K562 (cell line): ENCODE measurements around the gene GALNT17. TPM values are rescaled to one million over a fixed set of nuclear protein-coding genes. Genes with fewer than 3 reads are reported as not detected.

Experiments
- ATAC-seq: fragments of 200-7000 bp; cut with Tn5 transposase; 3 replicates; pipeline ENCODE4 v1.9.1; 2020; ENCODE audit warnings: moderate library complexity
- BruUV-seq: library from RNA; stranded (reverse); fragments of 400-500 nt; replicated peaks from 2 replicates; lab custom pipeline; 2021; lab: Mats Ljungman, UMichigan
- CTCF ChIA-PET: fragments of 300-600 bp; formaldehyde crosslinking; extraction: SDS; loops from one replicate; lab custom pipeline; 2021; ENCODE audit warnings: low intra/inter-chr PET ratio; lab: Yijun Ruan, JAX
- POLR2A ChIA-PET: fragments of 300-600, 350-650 bp; sonication (Branson Sonifier 250); formaldehyde crosslinking; extraction: SDS; loops from one replicate; lab custom pipeline; 2021; ENCODE audit warnings: antibody characterized with exemption, inconsistent platforms; lab: Yijun Ruan, JAX
- DNase-seq, 4 experiments: peaks; one replicate each; pipeline versions ENCODE4 v3.0.0 to v3.0.0-alpha.2; 2011 to 2018; ENCODE audit warnings: low spot score in 3 of 4, mixed read lengths in 3 of 4; ENCODE audit errors: extremely low read depth in 1 of 4
- FAIRE-seq: peaks from 2 replicates; lab custom pipeline; 2011; peaks lifted over from hg19 to GRCh38; lab: Jason Lieb, UNC
- H2AFZ ChIP-seq: 2 replicates; pipeline ENCODE4 v1.6.0; 2011; ENCODE audit warnings: low read depth, low read length, control low read depth, inconsistent platforms
- H3K27ac ChIP-seq: fragments of 200-600 bp; 3 replicates; pipeline ENCODE4 v1.8.0; 2011; ENCODE audit warnings: low read depth, mild to moderate bottlenecking, control low read depth, inconsistent platforms, low read length, moderate library complexity, mixed read lengths; ENCODE audit errors: extremely low read depth
- H3K27me3 ChIP-seq, 2 experiments: fragments of 300-600 bp in 1 of 2; 2 replicates in 1 of 2; 3 replicates in 1 of 2; pipeline versions ENCODE4 v1.6.0 to v1.8.0; 2011; ENCODE audit warnings: inconsistent platforms in 2 of 2, low read length in 2 of 2, mild to moderate bottlenecking in 1 of 2, mixed read lengths in 1 of 2, moderate library complexity in 1 of 2; ENCODE audit not compliant: control insufficient read depth in 2 of 2, insufficient read depth in 2 of 2
- H3K36me3 ChIP-seq: fragments of 300-600 bp; 3 replicates; pipeline ENCODE4 v1.8.0; 2011; ENCODE audit warnings: mild to moderate bottlenecking, low read length, inconsistent platforms; ENCODE audit not compliant: control insufficient read depth, insufficient read depth
- H3K4me1 ChIP-seq, 2 experiments: fragments of 200-600 bp in 1 of 2; replicated peaks in 1 of 2; 2 replicates in 1 of 2; 3 replicates in 1 of 2; pipeline versions ENCODE4 v1.5.1 to v1.8.0; 2011; ENCODE audit warnings: inconsistent platforms in 2 of 2, low read length in 2 of 2, mild to moderate bottlenecking in 1 of 2, mixed read lengths in 1 of 2, moderate library complexity in 1 of 2; ENCODE audit not compliant: control insufficient read depth in 2 of 2, insufficient read depth in 2 of 2
- H3K4me2 ChIP-seq: 2 replicates; pipeline ENCODE4 v1.6.1; 2011; ENCODE audit warnings: low read length, control low read depth, inconsistent platforms, mixed read lengths; ENCODE audit not compliant: insufficient read depth
- H3K4me3 ChIP-seq: fragments of 200-600 bp; sonication (generic), shearing (Covaris generic); 2 replicates; pipeline ENCODE4 v1.5.1; 2016; ENCODE audit warnings: control low read depth, inconsistent platforms
- H3K79me2 ChIP-seq: fragments of 200-600 bp; 3 replicates; pipeline ENCODE4 v1.8.0; 2011; ENCODE audit warnings: low read length, inconsistent platforms; ENCODE audit not compliant: control insufficient read depth, insufficient read depth
- H3K9ac ChIP-seq, 2 experiments: 2 replicates each; pipeline versions ENCODE4 v1.6.0 to v1.6.1; 2011; ENCODE audit warnings: low read depth in 2 of 2, low read length in 2 of 2, control low read depth in 1 of 2, inconsistent platforms in 1 of 2, mild to moderate bottlenecking in 1 of 2, mixed read lengths in 1 of 2; ENCODE audit not compliant: insufficient read depth in 1 of 2
- H3K9me1 ChIP-seq: one replicate; pipeline ENCODE4 v1.6.0; 2011; ENCODE audit warnings: inconsistent platforms, mild to moderate bottlenecking, low read length, moderate library complexity; ENCODE audit not compliant: control insufficient read depth, insufficient read depth
- H3K9me3 ChIP-seq: replicated peaks from 2 replicates; pipeline ENCODE4 v1.5.1; 2011; ENCODE audit warnings: low read depth, low read length, inconsistent platforms; ENCODE audit not compliant: control insufficient read depth, insufficient read depth
- H4K20me1 ChIP-seq: replicated peaks from 2 replicates; pipeline ENCODE4 v1.6.1; 2011; ENCODE audit warnings: low read length, inconsistent platforms, mixed read lengths; ENCODE audit not compliant: control insufficient read depth, insufficient read depth
- MLX ChIP-seq, 2 experiments: fragments of 450-650 bp in 1 of 2; sonication (generic) in 1 of 2; formaldehyde crosslinking; conservative IDR thresholded peaks; 2 replicates each; pipeline versions ENCODE4 v1.4.0 to v1.8.1; 2020 to 2022; ENCODE audit warnings: mild to moderate bottlenecking in 1 of 2, missing genetic modification reagents in 1 of 2
- NEUROD1 ChIP-seq: fragments of 150-350 bp; IDR thresholded peaks from 2 replicates; pipeline ENCODE4 v1.6.1; 2014; ENCODE audit warnings: borderline replicate concordance, low read length, low read depth; ENCODE audit not compliant: partially characterized antibody
- RBM22 ChIP-seq: fragments of 200-400 bp; formaldehyde crosslinking; IDR thresholded peaks from 2 replicates; pipeline ENCODE4 v1.6.1; 2018; ENCODE audit warnings: low read length, low read depth; ENCODE audit not compliant: poor library complexity, severe bottlenecking
- SRSF1 ChIP-seq: fragments of 200-400 bp; formaldehyde crosslinking; IDR thresholded peaks from 2 replicates; pipeline ENCODE4 v1.6.1; 2017; ENCODE audit warnings: mild to moderate bottlenecking, low read depth, low read length, moderate library complexity
- ZNF431 ChIP-seq: sonication (generic); formaldehyde crosslinking; IDR thresholded peaks from 2 replicates; pipeline ENCODE4 v1.8.0; 2022; ENCODE audit warnings: mild to moderate bottlenecking, missing genetic modification reagents
- ZNF57 ChIP-seq: fragments of 450-650 bp; formaldehyde crosslinking; IDR thresholded peaks from 2 replicates; pipeline ENCODE4 v1.4.0; 2020; ENCODE audit warnings: mild to moderate bottlenecking, moderate library complexity
- WGBS: fragments of 100-300 bp; shearing (Covaris generic); methylation state at CpG from one replicate; pipeline ENCODE4 v1.1.6; 2016; ENCODE audit warnings: low coverage, mixed read lengths; ENCODE audit not compliant: insufficient coverage; ENCODE audit errors: missing lambda C conversion rate; 5-methylcytosine and 5-hydroxymethylcytosine counted together
- in situ Hi-C: fragments of 300-500 bp; cut with MboI; formaldehyde crosslinking; loops from 4 replicates; pipeline ENCODE4 v1.15.0; 2018; ENCODE audit warnings: inconsistent platforms, mixed read lengths
- intact Hi-C: fragments of 100-400 bp; cut with micrococcal nuclease; formaldehyde crosslinking; loops from 2 replicates; pipeline ENCODE4 v1.14.2; 2022
- polyA plus RNA-seq, 8 experiments: library from polyadenylated mRNA; depleted of rRNA in 4 of 8; stranded (reverse) in 5 of 8; unstranded in 3 of 8; fragments of >200 nt; fragmentation: Nextera tagmentation in 2 of 8; fragmentation: Illumina TruSeq in 1 of 8; extraction: Ambion mirVana in 2 of 8; extraction: Trizol in 1 of 8; gene quantifications; 2 replicates each; pipeline versions ENCODE4 v1.2.1 to v1.2.3, GENCODE V29; 2011 to 2014; ENCODE audit warnings: inconsistent platforms in 1 of 8, missing spikeins in 1 of 8
- total RNA-seq, 7 experiments: library from RNA; depleted of rRNA in 6 of 7; stranded (reverse); fragments of >200 nt in 6 of 7; fragmentation: Illumina TruSeq in 2 of 7; extraction: Trizol in 2 of 7; gene quantifications; 2 replicates each; pipeline versions ENCODE4 v1.2.1 to v1.2.3, GENCODE V29; 2011 to 2021; ENCODE audit warnings: low replicate concordance in 1 of 7

GALNT17 gene
- total and polyA plus RNA-seq, 9 of the 15 experiments (the other 6 are each of a cell fraction or from before 2014, with no cell fraction given): not detected

GRCh38 chr7:71611986-71612385 is 480.0 kb downstream of the GALNT17 start (continued):
- TF ChIP-seq SRSF1: no peak
- no peak for TF ChIP-seq ZNF57 (CRISPR knock-in tag)

- CTCF ChIA-PET: no interaction called here
- Histone ChIP-seq H3K9ac (no peak overlapping the region), H3K27me3 (no peaks in the 10 kb centered on the region; a peak in 1 of 5 replicates), H3K36me3 (no peaks in the 10 kb centered on the region), H3K9me1 (no peaks in the 10 kb centered on the region), H2AFZ (no peak overlapping the region), H3K4me3 (no peak overlapping the region), H3K27ac (no peak overlapping the region), H3K9me3 (no peaks in the 10 kb centered on the region), H3K4me2 (no peak overlapping the region), H3K4me1 (no peaks in the 10 kb centered on the region), H4K20me1 (no peaks in the 10 kb centered on the region), H3K79me2 (no peaks in the 10 kb centered on the region)
- 0% methylated on average over 6 of the region's 6 CpGs for WGBS
- in situ Hi-C loops (no loop called here), intact Hi-C loops (no loop called here)
- no peak for FAIRE-seq
- no peak for TF ChIP-seq NEUROD1
- TF ChIP-seq ZNF431 (CRISPR knock-in tag): no peak
- no TSS peak for BruUV-seq
- ATAC-seq: no peak
- POLR2A ChIA-PET: interaction anchor here (0.8 kb wide), 1 partner anchor 77 kb away, joined by 3 read pairs; no protein-coding TSS in a partner anchor
- no peak for DNase-seq
Observed at GRCh38 chr7:71612911-71613310, 481.0 kb downstream of the GALNT17 start.

GRCh38 chr7:71613313-71613712 is 481.4 kb downstream of the GALNT17 start:
- no peak overlapping the region for H3K4me2 ChIP-seq
- H2AFZ ChIP-seq: no peak overlapping the region
- no peaks in the 10 kb centered on the region; a peak in 1 of 5 replicates for H3K27me3 ChIP-seq
- FAIRE-seq (no peak), ATAC-seq (no peak), DNase-seq (no peak)
- H4K20me1 ChIP-seq: no peaks in the 10 kb centered on the region
- 2% methylated on average over 3 of the region's 3 CpGs for WGBS
- BruUV-seq: no TSS peak
- no peaks in the 10 kb centered on the region for H3K9me3 ChIP-seq
- no peak overlapping the region for H3K9ac ChIP-seq
- H3K4me1 ChIP-seq: no peaks in the 10 kb centered on the region
- no peak overlapping the region for H3K4me3 ChIP-seq
- in situ Hi-C loops (no loop called here), intact Hi-C loops (no loop called here)
- ChIA-PET CTCF (no interaction called here), POLR2A (no interaction called here)
- H3K9me1 ChIP-seq: no peaks in the 10 kb centered on the region
- TF ChIP-seq MLX (CRISPR knock-in tag; conservative IDR thresholded peaks at IDR 0.05) (no peak), RBM22 (no peak)
- no peaks in the 10 kb centered on the region for H3K36me3 ChIP-seq
- H3K27ac ChIP-seq: no peak overlapping the region
- no peaks in the 10 kb centered on the region for H3K79me2 ChIP-seq
